Measurements from ENCODE around the gene TLN1. TPM values are rescaled to one million over a fixed set of nuclear protein-coding genes. Genes with fewer than 3 reads are reported as not detected.

Gene TLN1
- polyA plus RNA-seq, 1 donor = 117 TPM

DNA sequence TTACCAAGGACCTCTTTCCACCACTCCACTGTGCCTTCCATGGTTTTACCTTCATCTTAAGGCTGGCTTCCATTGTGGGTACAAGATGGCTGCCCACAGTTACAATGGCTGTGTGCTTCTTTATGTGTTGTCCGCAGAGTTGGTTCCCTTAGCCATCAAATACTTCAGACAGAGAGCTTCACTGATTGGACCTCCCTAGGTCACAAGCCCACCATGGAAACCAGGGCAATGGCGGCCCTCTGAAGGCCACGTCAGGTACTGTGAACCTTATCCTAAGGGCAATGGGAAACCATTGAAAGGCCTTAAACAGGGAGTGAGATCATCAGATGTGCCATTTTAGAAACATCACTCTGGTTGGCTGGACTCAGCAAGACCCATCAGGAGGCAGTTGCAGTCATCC, 64.1 kb downstream of the TLN1 start:
- Histone ChIP-seq H3K36me3 (ENCODE audit: control insufficient read depth, insufficient read depth, low read length) (no peaks in the 10 kb centered on the region), H3K27ac (ENCODE audit: low read length) (no peak overlapping the region), H3K27me3 (ENCODE audit: control insufficient read depth, insufficient read depth, low read length) (no peaks in the 10 kb centered on the region), H3K4me1 (ENCODE audit: control insufficient read depth, insufficient read depth, low read length) (peaks cover 19% of the 10 kb centered on the region), H3K9me3 (ENCODE audit: control insufficient read depth, low read depth, low read length) (no peaks in the 10 kb centered on the region), H3K4me3 (ENCODE audit: low read length) (no peak overlapping the region)
- WGBS (ENCODE audit: insufficient coverage, low lambda C conversion rate) = no CpG with 5 or more reads among the region's 3 CpGs
- DNase-seq = no peak

DNA sequence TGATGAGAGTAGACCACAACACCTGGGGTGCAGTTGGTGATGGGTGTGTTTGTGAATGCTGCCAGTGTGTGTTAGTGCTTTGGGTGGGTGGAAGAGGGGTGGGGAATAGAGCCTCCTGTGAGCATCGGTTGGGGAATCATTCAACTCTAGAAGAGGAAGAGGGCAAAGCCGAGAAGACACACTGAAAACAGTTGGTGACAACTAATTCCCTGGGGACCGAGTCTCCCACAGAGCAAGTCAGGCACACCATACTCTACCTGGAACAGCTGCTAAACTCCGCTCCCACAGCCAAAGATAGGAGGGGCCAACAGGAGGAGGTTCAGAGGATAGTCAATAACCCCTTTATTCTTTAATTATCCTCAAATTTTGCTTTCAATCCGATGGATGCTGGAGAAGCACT, 65.4 kb downstream of the TLN1 start:
- no peaks in the 10 kb centered on the region for H3K9me3 ChIP-seq (ENCODE audit: control insufficient read depth, low read depth, low read length)
- peaks cover 19% of the 10 kb centered on the region for H3K4me1 ChIP-seq (ENCODE audit: control insufficient read depth, insufficient read depth, low read length)
- no peaks in the 10 kb centered on the region for H3K36me3 ChIP-seq (ENCODE audit: control insufficient read depth, insufficient read depth, low read length)
- H3K4me3 ChIP-seq (ENCODE audit: low read length) = no peak overlapping the region
- DNase-seq = no peak
- no peaks in the 10 kb centered on the region for H3K27me3 ChIP-seq (ENCODE audit: control insufficient read depth, insufficient read depth, low read length)
- H3K27ac ChIP-seq (ENCODE audit: low read length) = no peak overlapping the region
- no CpG with 5 or more reads among the region's 5 CpGs for WGBS (ENCODE audit: insufficient coverage, low lambda C conversion rate)

DNA sequence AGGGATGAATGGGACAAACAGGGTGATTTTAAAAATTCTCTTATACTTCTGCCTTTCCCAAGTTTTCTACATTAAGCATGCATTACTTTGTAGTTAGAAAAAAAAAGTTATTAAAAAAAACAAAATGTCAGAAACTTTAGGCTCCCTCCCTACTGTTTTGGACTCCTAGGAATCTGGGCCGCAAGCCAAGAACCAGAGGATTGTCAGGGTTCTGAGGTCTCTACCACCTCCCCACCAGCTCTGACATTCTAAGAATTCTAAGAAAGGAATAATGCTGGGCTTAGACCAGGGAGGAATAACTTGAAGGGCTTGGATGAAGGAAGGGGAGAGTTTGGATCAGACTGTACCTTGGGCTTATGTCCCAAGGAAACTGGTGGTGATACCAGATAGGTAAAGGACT, 66.0 kb downstream of the TLN1 start:
- Histone ChIP-seq H3K4me1 (ENCODE audit: control insufficient read depth, insufficient read depth, low read length) (peaks cover 19% of the 10 kb centered on the region), H3K27ac (ENCODE audit: low read length) (no peak overlapping the region)

DNA sequence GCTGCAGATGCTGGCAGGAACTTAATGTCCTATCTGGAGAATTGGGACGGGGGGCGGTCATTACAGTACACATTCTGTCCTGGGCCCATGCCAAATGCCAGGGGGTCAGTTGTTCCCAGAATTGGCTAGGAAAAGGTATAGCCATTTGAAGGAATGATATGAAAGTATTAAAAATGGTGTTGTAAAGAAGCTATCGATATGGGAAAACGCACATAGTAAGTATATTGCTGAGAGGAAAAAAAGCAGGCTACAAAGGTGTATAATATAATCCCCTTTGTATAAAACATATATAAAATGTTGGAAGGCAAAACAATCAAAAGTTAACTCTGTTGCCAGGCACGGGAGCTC, 66.5 kb downstream of the TLN1 start:
- H3K4me3 ChIP-seq (ENCODE audit: low read length) = peak overlapping the region; percentile 62
- WGBS (ENCODE audit: insufficient coverage, low lambda C conversion rate) = 82% methylated on average over 3 of the region's 5 CpGs
- DNase-seq = no peak

More for the DNA sequence above, 66.0 kb downstream of the TLN1 start:
- Histone ChIP-seq H3K27me3 (ENCODE audit: control insufficient read depth, insufficient read depth, low read length) (no peaks in the 10 kb centered on the region), H3K36me3 (ENCODE audit: control insufficient read depth, insufficient read depth, low read length) (peaks cover 2% of the 10 kb centered on the region), H3K9me3 (ENCODE audit: control insufficient read depth, low read depth, low read length) (no peaks in the 10 kb centered on the region), H3K4me3 (ENCODE audit: low read length) (no peak overlapping the region)
- DNase-seq = no peak
- no CpG with 5 or more reads among the region's 1 CpG for WGBS (ENCODE audit: insufficient coverage, low lambda C conversion rate)

DNA sequence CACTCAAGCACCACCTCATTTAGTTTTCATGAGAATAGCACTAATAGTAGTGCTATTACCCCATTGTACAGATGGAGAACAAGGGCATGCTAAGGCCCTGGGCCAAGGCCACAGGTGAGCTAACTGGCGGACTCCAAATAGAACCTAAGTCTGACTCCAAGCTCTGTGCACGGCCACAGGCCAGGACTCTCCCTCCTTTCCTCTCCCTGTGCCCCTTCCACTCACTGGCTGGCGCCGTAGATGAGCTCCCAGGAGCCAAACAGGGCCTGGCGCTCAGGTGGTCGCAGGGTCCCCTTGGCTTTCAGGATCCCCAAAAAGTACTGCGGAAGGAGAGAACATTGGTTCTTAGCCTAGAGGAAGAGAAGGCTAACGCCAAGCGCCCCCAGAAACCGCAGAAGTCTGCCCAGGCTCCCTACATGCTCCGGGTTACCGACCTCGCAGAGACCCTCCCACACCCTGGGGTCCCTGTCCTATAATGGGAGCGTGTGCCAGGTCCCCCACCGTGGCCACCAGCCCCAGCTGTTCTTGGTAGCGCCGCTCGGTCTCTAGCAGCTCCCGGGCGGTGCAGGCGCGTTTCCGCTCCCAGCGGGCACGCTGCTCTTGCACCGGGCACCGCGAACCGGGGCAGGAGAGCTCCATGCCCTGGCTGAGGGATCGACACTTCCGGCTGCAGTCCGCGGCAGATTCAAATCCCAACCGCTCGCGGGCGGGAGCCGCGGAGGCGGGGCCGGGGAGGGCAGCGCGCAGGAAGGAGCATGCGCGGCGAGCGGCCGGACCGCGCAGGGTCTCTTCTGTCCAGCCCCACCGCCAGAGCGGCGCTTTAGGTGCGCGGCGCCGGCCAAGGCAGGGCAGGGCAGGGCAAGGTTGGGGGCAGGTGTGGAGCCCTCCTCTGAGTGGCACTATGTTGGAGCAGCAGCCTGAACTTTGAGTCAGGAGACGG, 67.2 kb downstream of the TLN1 start, which contains the start of gene ARHGEF39:
Gene ARHGEF39, minus strand, starts transcription at position 665 of the 940 bp plus-strand sequence. Its CDS starts 26 bp downstream, at position 639.
- H3K27me3 ChIP-seq (ENCODE audit: control insufficient read depth, insufficient read depth, low read length) = no peaks in the 10 kb centered on the region
- WGBS (ENCODE audit: insufficient coverage, low lambda C conversion rate) = no CpG with 5 or more reads among the region's 58 CpGs
- no peaks in the 10 kb centered on the region for H3K9me3 ChIP-seq (ENCODE audit: control insufficient read depth, low read depth, low read length)

More for the DNA sequence above, 66.5 kb downstream of the TLN1 start:
- Histone ChIP-seq H3K27ac (ENCODE audit: low read length) (no peak overlapping the region), H3K4me1 (ENCODE audit: control insufficient read depth, insufficient read depth, low read length) (peaks cover 19% of the 10 kb centered on the region), H3K27me3 (ENCODE audit: control insufficient read depth, insufficient read depth, low read length) (no peaks in the 10 kb centered on the region), H3K9me3 (ENCODE audit: control insufficient read depth, low read depth, low read length) (no peaks in the 10 kb centered on the region), H3K36me3 (ENCODE audit: control insufficient read depth, insufficient read depth, low read length) (peaks cover 7% of the 10 kb centered on the region)

DNA sequence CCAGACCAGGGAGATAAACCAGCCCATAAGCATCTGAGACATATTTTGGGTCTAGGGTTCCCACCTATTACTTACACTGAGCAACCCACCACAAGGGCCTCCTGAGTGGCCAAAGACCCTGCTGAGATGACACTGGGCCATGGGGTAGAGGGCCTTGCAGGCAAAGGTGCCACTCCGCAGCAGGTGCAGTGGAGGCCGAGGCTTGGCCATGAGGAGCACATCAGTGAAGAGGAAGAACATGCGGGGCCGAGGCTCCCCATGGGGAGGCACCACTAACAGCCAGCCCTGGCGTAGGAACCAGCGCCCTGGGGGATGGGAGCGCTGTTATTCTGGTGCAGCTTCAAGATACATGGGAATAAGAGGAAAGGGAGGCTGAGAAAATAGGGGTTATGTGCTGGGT, 69.6 kb downstream of the TLN1 start:
- no peaks in the 10 kb centered on the region for H3K27me3 ChIP-seq (ENCODE audit: control insufficient read depth, insufficient read depth, low read length)
- WGBS (ENCODE audit: insufficient coverage, low lambda C conversion rate) = no CpG with 5 or more reads among the region's 7 CpGs
- peaks cover 3% of the 10 kb centered on the region for H3K9me3 ChIP-seq (ENCODE audit: control insufficient read depth, low read depth, low read length)
- no peak overlapping the region for H3K27ac ChIP-seq (ENCODE audit: low read length)
- H3K4me3 ChIP-seq (ENCODE audit: low read length) = no peak overlapping the region
- no peak for DNase-seq
- H3K4me1 ChIP-seq (ENCODE audit: control insufficient read depth, insufficient read depth, low read length) = peaks cover 9% of the 10 kb centered on the region
- peaks cover 12% of the 10 kb centered on the region for H3K36me3 ChIP-seq (ENCODE audit: control insufficient read depth, insufficient read depth, low read length)

More for the DNA sequence above, 67.2 kb downstream of the TLN1 start, which contains the start of gene ARHGEF39:
- Histone ChIP-seq H3K36me3 (ENCODE audit: control insufficient read depth, insufficient read depth, low read length) (peaks cover 12% of the 10 kb centered on the region), H3K4me3 (ENCODE audit: low read length) (peak within 1 kb of the TSS; percentile 62), H3K27ac (ENCODE audit: low read length) (peak within 1 kb of the TSS; percentile 2), H3K4me1 (ENCODE audit: control insufficient read depth, insufficient read depth, low read length) (peaks cover 17% of the 10 kb centered on the region)
- DNase-seq = peak; percentile 80 to 83

DNA sequence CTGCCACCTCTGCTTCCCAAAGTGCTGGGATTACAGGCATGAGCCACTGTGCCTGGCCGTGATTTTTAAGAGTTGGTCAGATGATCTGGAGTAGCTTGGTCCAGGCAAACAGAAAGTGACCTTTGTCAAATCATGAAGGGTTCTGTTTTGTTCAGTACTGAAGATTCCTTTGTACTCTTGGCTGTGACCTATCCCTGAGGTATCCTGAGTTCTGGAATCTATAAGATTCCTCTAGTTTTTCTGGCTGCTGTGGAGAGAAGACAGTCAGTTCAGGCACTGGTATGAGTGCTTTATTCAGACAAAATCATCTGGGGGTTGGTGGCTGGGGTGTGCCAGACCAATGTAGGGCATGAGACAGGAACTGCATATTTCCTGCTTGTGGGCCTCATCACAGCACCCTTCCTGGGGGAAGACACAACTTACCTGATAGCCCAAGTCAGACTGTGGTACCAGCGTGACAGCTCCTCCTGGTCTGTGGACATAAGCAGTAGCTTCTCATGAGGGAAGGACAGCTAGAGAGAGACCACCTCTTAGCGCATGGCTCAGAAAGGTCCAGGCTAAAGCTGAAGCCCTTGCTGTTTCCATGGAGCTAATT, 70.1 kb downstream of the TLN1 start:
- no peak for DNase-seq
- Histone ChIP-seq H3K27me3 (ENCODE audit: control insufficient read depth, insufficient read depth, low read length) (no peaks in the 10 kb centered on the region), H3K27ac (ENCODE audit: low read length) (no peak overlapping the region), H3K9me3 (ENCODE audit: control insufficient read depth, low read depth, low read length) (peaks cover 3% of the 10 kb centered on the region), H3K4me1 (ENCODE audit: control insufficient read depth, insufficient read depth, low read length) (peaks cover 9% of the 10 kb centered on the region), H3K4me3 (ENCODE audit: low read length) (no peak overlapping the region), H3K36me3 (ENCODE audit: control insufficient read depth, insufficient read depth, low read length) (peaks cover 12% of the 10 kb centered on the region)
- 67% methylated on average over 1 of the region's 3 CpGs for WGBS (ENCODE audit: insufficient coverage, low lambda C conversion rate)

DNA sequence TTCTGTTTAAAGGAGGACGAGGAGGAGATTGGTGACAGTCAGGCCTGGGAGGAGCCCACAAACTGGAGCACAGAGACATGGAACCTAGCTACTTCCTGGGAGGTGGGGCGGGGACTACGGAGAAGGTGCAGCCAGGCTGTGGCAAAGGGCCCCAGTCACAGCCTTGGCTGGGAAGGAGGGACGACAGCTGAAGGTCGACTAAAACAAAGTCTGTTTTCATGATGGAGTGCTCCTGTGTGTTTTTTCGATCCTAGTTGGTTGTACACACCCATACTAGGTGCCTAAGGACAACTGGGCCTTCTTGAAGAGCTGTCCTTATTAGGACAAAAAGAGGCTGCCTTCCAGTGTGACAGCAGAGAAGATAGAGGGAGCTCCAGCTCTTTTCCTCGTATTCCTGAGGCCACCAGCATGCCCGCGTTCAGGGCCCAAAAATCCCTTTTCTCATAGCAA, 71.0 kb downstream of the TLN1 start:
- Histone ChIP-seq H3K36me3 (ENCODE audit: control insufficient read depth, insufficient read depth, low read length) (peaks cover 12% of the 10 kb centered on the region), H3K27ac (ENCODE audit: low read length) (peak overlapping the region; percentile 52), H3K9me3 (ENCODE audit: control insufficient read depth, low read depth, low read length) (peaks cover 3% of the 10 kb centered on the region), H3K4me1 (ENCODE audit: control insufficient read depth, insufficient read depth, low read length) (peaks cover 14% of the 10 kb centered on the region), H3K4me3 (ENCODE audit: low read length) (no peak overlapping the region), H3K27me3 (ENCODE audit: control insufficient read depth, insufficient read depth, low read length) (no peaks in the 10 kb centered on the region)
- peak in 1 of 2 donors; percentile 62 for DNase-seq
- 0% methylated on average over 1 of the region's 9 CpGs for WGBS (ENCODE audit: insufficient coverage, low lambda C conversion rate)

DNA sequence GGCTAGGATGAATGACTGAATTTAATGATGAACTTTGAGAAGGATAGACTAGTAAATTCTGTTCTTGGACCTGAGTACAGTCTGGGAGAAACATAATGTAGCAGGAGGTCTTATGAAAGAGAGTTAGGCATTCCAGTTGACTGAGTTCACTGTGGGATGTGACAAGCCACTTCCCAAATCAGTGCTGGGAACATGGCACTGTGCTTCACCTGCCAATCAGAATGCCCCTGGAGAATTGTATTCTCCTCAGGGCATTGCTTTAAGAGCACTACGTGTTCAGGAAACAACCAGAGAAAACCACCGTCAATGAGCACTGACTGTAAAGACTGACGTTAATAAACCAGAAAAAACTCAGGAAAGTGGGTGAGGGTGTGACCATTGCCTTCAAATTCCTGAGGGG, 72.7 kb downstream of the TLN1 start:
- Histone ChIP-seq H3K4me1 (ENCODE audit: control insufficient read depth, insufficient read depth, low read length) (peaks cover 9% of the 10 kb centered on the region), H3K36me3 (ENCODE audit: control insufficient read depth, insufficient read depth, low read length) (peaks cover 12% of the 10 kb centered on the region), H3K27ac (ENCODE audit: low read length) (peak overlapping the region; percentile 90), H3K9me3 (ENCODE audit: control insufficient read depth, low read depth, low read length) (peaks cover 3% of the 10 kb centered on the region), H3K4me3 (ENCODE audit: low read length) (peak overlapping the region; percentile 92), H3K27me3 (ENCODE audit: control insufficient read depth, insufficient read depth, low read length) (no peaks in the 10 kb centered on the region)
- no CpG with 5 or more reads among the region's 3 CpGs for WGBS (ENCODE audit: insufficient coverage, low lambda C conversion rate)
- no peak for DNase-seq

DNA sequence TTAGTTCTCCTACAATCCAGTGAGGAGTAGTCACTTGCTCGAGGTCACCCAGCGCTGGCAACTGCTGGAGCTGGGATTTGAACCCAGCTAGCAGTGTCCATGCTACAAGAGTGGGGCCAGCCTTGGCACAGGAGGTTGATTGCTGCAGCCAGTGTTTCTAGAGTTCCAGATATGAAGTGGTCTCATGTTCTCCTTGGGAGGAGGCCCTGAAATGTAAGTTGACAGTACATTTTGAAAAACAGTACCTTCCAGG, 73.1 kb downstream of the TLN1 start:
- no peak for DNase-seq
- Histone ChIP-seq H3K4me1 (ENCODE audit: control insufficient read depth, insufficient read depth, low read length) (peaks cover 9% of the 10 kb centered on the region), H3K4me3 (ENCODE audit: low read length) (peak overlapping the region; percentile 92), H3K27me3 (ENCODE audit: control insufficient read depth, insufficient read depth, low read length) (no peaks in the 10 kb centered on the region), H3K9me3 (ENCODE audit: control insufficient read depth, low read depth, low read length) (peaks cover 3% of the 10 kb centered on the region), H3K36me3 (ENCODE audit: control insufficient read depth, insufficient read depth, low read length) (peaks cover 12% of the 10 kb centered on the region), H3K27ac (ENCODE audit: low read length) (peak overlapping the region; percentile 90)
- no CpG with 5 or more reads among the region's 2 CpGs for WGBS (ENCODE audit: insufficient coverage, low lambda C conversion rate)
